Right renal cortex interstitium (tissue), 3 donors: ENCODE data around the gene GNB3. TPM values are rescaled to one million over a fixed set of nuclear protein-coding genes. Genes with fewer than 3 reads are reported as not detected.

ENCODE experiments used
- DNase-seq, 3 donors: peaks; one replicate each; pipeline ENCODE4 v3.0.0-alpha.2; 2013; ENCODE audit warnings: low read depth in 3 of 3, low spot score in 2 of 3
- polyA plus RNA-seq, 3 donors: library from polyadenylated mRNA; unstranded; fragments of 120-200 nt; gene quantifications; one replicate each; pipeline ENCODE4 v1.2.1, GENCODE V29; 2013; ENCODE audit not compliant: insufficient read length in 3 of 3

The GNB3 gene
- 1 to 10 TPM; 3.7 to 4.3 (median 4.3) TPM for polyA plus RNA-seq

GRCh38 chr12:6840761-6841515 is at the start of gene GNB3:
TSS of gene GNB3 (plus strand) at chr12:6840925. CDS start at chr12:6841288, 363 bp downstream.
- DNase-seq, result no peak

- DNase-seq, result no peak
These were observed 48.7 kb upstream of the GNB3 start for GRCh38 chr12:6791931-6792520.

DNA sequence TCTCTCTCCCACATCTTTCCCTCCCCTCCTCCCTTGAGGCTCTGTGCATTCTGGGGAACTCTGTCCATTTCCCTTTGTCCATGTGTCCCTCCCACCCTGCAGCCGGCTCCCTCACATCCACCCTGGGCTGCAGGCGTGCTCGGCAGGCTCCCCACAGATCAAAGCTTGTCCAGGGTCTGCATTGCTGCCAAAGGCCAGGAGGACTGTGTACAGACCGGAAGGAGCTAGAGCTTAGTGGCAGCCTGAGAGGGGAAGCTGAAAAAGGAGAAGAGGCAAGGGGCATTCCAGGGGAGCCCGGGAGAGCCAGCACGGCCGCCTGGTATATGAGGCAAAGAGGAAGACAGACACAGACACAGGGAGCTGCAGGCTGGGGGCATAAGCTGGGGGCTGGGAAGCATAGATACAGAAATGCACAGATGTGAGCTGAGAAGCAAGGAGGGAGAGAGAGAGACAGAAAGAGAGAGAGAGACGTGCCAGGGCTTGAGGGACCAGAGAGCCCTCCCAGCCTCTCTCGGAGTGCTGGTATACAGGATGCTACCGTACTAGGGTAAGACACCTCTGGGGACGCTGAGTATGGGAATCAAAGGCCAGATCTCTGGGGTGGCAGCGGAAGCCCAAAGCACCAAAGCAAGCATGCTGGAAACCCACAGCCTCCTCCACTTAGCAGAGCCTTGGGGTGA is 48.1 kb upstream of the GNB3 start:
- DNase-seq, result no peak

- no peak for DNase-seq
These were observed 45.6 kb upstream of the GNB3 start for GRCh38 chr12:6795088-6795487.

- DNase-seq, result no peak
These were observed 44.1 kb upstream of the GNB3 start for GRCh38 chr12:6796576-6796975.

DNA sequence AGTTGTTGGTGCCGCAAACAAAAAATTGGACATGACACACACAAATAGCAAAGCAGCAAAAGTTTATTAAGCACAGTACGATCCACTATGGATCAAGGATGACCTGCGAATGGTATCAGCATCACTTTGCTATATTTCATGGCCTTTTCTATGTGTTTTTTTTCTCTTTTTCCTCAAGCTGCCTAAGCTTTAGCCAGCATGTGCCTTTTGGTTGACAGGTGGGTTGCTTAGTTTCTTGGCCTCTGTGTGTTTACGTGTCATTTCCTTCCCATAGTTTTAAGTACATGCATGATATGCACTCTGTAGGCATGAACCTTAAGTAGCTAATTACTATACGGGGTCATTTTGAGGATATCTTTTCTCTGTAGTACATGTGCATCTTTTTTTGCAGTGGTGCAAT is 41.6 kb upstream of the GNB3 start:
- no peak for DNase-seq

DNA sequence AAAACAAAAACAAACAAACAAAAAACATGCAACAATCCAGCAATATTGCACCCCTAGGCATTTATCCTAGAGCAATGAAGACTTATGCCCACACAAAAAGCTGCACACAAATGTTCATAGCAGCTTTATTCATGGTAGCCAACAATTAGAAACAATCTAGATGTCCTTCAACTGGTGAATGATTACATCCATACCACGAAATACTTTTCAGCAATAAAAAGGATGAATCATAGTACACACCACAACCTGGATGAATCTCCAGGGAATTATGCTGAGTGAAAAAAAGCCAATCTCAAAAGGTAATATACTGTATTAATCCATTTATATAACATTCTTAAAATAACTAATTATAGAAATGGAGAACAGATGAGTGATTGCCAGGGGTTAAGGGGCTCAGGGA is 33.6 kb upstream of the GNB3 start:
- no peak for DNase-seq

DNA sequence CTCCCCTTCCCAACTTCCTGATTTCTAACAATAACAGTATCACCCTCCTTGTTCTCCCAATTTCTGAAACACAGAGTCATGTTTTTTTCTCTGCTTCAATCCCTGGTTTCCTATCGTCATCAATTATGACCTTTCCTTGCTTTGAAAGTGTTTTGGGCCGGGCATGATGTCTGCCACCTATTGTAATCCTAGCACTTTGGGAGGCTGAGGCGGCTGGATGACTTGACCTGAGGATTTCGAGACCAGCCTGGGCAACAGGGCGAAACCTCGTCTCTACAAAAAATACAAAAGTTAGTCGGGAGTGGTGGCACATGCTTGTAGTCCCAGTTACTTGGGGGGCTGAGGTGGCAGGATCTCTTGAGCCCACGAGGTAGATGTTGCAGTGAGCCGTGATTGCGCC is 31.7 kb upstream of the GNB3 start:
- no peak for DNase-seq

- DNase-seq, result no peak
These were observed 30.0 kb upstream of the GNB3 start for GRCh38 chr12:6810758-6811157.

- DNase-seq, result no peak
These were observed 27.4 kb upstream of the GNB3 start for GRCh38 chr12:6813363-6813762.

DNA sequence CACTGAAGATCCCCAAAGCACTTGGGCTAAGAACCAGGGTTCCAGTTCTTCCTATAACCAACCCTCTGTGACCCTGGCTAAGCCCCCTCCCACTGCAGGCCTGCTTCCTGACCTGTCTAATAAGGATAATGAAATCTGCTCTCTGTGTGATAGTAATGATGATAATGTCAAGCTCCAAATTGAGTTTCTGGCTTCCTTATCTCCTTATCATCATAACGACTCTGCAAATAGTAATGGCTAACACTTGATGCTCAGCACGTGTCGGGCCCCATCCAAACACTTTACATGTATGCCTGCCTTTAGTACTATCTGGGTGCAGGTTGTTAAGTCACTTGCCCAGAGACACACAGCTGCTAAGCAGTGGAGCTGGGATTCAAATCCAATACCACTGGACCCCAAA is 24.1 kb upstream of the GNB3 start:
- no peak for DNase-seq

DNA sequence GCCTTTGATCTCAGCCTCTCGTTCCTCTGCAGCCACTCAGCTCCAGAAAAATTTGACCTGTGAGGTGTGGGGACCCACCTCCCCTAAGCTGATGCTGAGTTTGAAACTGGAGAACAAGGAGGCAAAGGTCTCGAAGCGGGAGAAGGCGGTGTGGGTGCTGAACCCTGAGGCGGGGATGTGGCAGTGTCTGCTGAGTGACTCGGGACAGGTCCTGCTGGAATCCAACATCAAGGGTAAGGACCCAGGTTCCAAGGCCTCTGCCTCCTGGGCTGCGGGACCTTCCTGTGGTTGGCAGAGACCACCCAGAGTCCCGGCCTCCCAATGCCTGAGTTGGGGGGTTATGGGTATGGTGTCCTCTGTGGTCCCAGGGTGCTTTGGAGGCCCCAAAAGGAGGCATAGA is 23.6 kb upstream of the GNB3 start:
- DNase-seq, result no peak

- no peak for DNase-seq
These were observed 23.0 kb upstream of the GNB3 start for GRCh38 chr12:6817662-6818157.

- no peak for DNase-seq
These were observed 22.5 kb upstream of the GNB3 start for GRCh38 chr12:6818222-6818621.

GRCh38 chr12:6818645-6819044 is 22.1 kb upstream of the GNB3 start:
- no peak for DNase-seq

DNA sequence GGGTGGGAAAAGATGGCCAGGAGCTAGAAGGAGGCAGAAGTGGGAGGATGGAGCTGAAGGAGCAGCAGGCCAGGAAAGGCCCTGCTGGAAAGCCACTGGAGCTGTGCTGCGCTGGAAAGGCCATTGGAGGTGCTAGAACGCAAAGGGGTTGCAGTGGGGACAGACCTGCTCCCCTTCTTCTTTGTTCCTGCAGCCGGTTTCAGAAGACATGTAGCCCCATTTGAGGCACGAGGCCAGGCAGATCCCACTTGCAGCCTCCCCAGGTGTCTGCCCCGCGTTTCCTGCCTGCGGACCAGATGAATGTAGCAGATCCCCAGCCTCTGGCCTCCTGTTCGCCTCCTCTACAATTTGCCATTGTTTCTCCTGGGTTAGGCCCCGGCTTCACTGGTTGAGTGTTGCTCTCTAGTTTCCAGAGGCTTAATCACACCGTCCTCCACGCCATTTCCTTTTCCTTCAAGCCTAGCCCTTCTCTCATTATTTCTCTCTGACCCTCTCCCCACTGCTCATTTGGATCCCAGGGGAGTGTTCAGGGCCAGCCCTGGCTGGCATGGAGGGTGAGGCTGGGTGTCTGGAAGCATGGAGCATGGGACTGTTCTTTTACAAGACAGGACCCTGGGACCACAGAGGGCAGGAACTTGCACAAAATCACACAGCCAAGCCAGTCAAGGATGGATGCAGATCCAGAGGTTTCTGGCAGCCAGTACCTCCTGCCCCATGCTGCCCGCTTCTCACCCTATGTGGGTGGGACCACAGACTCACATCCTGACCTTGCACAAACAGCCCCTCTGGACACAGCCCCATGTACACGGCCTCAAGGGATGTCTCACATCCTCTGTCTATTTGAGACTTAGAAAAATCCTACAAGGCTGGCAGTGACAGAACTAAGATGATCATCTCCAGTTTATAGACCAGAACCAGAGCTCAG is 21.4 kb upstream of the GNB3 start:
- no peak for DNase-seq

- DNase-seq, result no peak
These were observed 20.6 kb upstream of the GNB3 start for GRCh38 chr12:6820166-6820565.

DNA sequence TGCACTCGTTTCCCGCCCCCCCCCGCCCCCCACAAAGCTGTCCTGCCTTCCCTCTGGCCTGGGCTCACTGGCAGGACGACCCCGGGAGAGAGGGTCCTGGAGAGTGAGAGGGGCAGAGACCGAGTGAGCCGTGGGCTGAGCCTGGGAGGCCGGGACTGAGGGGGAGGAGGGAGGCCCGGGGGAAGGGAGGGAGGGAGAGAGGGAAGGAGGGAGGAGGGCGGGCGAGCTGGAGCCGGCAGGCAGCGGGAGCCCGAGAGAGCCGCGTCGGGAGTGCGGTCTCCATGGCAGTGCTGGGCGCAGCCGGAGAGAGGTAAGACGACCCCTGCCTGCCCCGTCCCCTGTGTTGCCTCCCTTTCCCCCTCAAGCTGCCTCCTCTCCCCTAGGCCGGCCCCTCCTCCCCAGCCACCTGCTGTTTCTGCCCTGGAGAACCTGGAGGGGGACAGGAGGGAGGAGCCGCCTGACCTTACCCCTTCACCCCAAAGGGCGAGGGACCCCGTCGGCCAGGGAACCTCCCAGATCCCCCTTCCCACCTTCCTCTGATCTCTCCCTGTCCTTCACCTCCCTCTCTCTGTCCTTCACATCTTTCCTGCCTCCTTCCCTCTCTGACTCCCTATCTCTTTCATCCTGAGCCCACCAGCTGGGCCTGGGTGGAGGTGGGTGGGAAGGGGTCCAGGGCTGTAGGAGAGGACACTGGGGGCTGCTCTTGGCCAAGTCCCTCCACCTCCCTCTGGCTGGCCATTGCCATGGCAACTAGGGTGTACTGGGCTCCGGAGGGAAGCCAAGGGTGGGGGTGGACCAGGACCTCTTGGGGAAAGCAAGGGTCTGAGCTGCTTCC is 18.9 kb upstream of the GNB3 start, which contains the start of gene GPR162:
Gene GPR162 (plus strand): TSS at position 231 of the 835 bp plus-strand sequence. CDS start 2,078 bp downstream, outside the sequence.
- DNase-seq, result no peak

- no peak for DNase-seq
These were observed 18.1 kb upstream of the GNB3 start for GRCh38 chr12:6822426-6823135.
